ENCODE results near the gene PLXNB3.
"Not testable (repeated sequence)": the region's sequence is repeated elsewhere in the genome, so short reads cannot be mapped to it uniquely, and the experiment has no call there.

PLXNB3 gene

DNA sequence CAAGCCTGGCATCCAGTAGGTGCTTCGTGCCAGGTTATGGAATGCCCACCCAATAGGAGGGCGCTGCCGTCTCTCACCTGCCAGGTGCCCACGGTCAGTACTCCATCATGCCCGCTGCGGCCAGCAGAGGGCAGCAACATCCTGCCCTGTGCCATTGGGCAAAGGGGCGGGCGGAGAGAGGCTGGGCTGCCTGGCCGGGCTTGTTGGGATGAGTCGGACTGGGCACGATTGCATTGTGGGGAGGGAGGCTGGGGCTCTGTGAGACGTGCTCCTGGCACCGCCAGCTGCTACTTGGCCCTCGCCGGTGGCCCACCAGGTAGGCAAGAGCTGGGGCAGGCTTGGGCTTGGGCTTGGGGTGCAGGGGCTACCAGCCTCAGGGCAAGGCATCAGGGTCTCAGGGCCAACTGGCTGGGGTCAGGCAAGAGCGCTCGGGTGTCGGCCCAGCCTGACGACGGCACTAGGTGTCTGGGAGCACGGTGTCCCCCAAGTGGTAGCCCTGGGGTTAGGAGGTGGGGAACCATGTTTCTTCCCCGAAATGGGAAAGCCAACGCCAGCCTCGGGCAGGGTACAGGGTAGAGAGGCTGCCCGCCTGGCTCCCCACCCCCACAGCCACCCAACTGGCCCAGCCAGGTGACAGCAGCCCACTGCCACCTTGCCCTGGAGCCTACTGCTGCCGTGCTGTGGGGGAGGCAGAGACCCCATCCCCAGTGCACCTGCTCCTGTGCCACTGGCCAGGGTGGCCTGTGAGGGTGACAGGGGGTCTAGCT, at the start of gene PLXNB3:
Gene PLXNB3 (plus strand): TSS at position 261 of the 767 bp plus-strand sequence. CDS start 1,287 bp downstream, outside the sequence.
- peak; percentile 15 to 47 for DNase-seq

DNA sequence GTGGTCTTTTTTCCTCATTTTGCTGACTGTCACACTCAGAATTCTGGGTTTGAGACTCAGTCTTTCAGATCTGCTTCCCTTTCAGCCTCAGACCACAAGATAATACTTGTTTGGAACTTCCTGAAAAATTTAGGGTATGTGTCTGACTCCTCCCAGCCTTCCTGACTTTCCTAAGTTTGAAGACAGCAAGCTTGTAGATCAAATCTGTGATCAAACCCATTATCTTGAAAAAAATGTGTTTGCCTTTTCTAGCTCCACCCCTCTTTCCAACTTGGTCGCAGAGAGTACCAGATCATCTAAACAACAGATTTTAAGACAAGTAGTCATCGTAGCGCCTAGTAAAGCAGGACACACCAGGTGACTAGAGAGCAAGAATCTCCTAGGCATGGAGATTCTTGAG, 49.8 kb upstream of the PLXNB3 start:
- no peak for DNase-seq

DNA sequence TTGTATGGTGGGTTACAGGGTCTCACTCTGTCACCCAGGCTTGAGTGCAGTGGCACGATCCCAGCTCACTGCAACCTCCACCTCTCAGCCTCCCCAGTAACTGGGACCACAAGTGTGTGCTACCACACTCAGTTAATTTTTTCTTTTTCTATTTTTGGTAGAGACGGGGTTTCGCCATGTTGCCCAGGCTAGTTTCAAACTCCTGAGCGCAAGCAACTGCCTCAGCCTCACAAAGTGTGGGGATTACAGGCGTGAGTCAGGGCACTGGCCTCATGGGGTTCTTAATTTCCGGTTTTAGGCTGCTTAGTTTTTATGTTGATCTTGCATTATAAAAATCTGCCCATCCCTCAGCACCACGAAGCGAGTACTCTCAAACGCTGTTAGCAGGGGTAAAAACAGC, 46.6 kb upstream of the PLXNB3 start:
- no peak for DNase-seq

DNA sequence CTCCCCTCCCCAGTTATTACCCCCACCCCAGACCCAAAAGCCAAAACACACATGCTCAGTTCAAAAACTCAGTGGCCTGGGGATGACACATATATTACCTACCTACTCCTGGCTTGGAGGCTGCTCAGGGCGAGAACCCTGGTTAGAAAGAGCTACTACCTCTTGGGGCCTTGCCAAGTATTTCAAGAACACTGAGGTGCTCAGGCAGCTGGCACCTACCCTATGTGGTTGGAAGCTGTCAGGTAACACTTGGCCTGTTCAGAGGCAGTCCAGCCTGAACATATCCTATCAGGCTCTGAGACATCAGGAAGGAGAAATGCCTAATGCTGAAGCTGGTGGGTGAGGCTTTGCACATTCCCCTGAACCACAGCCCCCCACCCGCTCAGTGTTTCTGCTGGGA, 44.8 kb upstream of the PLXNB3 start:
- no peak for DNase-seq

DNA sequence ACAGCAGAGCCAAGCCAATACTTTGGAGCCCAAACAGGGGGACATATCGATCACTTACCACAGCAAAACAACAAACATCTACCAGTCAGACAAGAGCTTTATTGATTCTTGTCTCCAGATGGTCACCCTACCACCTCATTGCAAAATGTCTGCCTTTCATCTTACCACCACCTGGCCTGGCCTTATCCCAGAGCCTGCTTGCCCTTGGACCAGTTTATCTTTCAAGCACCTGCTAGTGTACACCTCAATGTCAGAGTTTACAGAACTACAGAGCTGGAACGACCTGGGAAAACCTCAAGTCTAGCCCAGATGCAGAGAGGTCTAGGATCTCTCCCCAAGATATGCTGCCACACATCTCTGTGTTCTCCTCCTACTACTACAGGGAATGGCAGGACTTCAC, 44.3 kb upstream of the PLXNB3 start:
- DNase-seq: no peak

DNA sequence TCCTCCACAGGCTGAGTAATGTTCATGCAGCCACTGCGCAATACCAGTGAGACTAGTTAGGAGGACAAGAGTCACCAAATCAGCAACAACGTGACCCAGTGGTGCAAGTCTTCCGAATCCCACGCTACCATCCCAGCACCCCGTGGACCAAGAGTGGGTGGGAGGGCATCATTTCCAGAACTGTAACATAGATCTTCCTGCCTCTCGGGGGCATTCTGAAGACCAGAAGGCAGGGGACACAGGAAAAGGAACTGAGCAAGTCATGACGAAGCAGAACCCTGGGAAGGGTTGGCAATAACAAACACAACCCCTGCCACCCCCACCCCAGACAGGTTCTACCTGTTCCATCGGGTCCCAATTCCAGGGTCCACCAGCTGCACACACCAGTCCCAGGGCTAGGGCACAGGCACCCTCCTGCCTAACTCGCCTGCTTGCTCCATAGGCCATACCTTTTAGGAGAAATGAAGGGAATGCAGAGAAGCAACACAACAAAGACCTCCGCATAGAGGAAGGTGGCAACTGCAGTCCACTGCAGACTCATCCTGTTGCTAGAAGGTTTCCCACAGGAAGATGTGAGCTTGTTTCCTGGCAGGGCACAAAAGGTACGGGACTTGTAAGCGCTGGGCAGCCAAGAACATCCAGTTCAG, 41.2 kb upstream of the PLXNB3 start:
- peak; percentile 1 for DNase-seq

DNA sequence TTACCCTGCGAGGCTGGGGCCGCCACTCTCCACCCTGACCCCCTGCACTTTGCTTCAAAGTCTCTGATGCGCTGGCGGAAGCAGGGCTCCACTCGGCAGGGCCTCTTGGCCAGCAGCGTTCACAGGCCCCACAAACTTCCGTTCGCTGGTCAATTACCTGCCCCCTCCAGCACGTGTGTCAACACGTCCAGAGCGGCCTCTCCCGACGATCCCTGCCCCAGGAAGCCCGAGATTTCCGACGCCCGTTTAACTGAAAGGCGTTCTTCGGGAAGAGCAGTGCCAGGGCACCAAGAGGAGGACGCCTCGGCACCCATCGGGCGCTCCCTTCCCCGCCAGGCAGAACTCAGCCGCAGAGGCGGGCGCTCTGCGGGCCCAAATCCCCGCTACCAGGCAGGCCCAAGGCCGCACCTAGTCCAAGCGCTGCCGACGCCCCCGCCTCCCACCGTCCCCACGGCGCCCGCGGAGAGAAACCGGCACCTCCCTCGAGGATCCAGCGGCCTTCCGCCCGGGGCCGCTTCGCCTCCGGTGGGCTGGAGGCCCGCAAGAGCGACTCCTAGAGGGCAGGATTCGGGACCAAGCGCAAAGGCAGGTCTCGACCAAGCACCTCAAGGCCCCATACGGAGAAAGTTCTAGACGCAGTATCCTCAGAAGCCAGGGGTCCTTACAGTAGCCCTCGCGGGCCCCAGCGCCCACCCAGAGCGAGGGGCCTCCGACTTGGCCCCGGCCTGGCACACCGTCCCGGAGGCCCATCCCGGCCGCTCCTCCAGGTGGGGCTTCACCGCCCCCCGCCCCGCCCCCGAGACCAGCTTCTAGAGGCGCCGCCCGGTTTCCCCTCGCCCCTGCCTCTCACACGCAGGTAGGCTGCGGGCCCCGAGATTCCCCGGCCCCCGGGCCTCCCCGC, 40.4 kb upstream of the PLXNB3 start:
- DNase-seq: peak in 1 of 2 donors; percentile 14

DNA sequence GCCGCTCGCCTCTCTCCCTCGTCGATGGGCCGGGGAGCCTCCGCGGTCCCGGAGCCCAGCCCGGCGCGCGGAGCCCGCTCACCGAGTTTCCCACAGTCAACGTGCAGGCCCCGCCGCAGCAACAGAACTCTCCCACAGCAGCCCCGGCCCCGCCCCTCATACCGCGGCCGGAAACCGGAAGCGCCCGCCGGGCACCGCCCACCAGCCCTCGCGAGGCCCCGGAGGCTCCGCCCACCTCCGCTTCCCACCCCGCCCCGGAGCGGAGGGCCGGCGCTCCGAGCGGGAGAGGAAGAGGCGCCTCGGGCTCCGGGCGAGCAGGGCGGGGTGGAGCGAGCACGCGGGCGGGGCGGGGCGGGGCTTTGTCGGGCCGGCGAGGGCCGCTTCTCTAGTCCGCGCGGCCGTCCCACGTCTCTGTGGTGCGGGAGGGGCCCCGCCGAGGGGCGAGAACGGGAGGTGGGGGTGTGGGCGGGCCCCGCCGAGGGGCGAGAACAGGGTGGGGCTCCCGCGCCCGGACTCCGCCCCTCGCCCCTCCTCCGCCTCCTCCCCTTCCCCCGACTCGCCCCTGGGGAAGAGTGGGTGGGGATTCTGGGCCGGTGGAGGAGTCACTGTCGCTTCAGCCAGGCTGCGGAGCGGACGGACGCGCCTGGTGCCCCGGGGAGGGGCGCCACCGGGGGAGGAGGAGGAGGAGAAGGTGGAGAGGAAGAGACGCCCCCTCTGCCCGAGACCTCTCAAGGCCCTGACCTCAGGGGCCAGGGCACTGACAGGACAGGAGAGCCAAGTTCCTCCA, 39.6 kb upstream of the PLXNB3 start, which contains the start of the genes ABCD1 and BCAP31:
Gene ABCD1 (plus strand): TSS at position 605 of the 787 bp plus-strand sequence. CDS start 411 bp downstream, outside the sequence.
Gene BCAP31 (minus strand): TSS at position 136 of the 787 bp plus-strand sequence. CDS start 1,143 bp downstream, outside the sequence.
- peak; percentile 62 to 79 for DNase-seq

DNA sequence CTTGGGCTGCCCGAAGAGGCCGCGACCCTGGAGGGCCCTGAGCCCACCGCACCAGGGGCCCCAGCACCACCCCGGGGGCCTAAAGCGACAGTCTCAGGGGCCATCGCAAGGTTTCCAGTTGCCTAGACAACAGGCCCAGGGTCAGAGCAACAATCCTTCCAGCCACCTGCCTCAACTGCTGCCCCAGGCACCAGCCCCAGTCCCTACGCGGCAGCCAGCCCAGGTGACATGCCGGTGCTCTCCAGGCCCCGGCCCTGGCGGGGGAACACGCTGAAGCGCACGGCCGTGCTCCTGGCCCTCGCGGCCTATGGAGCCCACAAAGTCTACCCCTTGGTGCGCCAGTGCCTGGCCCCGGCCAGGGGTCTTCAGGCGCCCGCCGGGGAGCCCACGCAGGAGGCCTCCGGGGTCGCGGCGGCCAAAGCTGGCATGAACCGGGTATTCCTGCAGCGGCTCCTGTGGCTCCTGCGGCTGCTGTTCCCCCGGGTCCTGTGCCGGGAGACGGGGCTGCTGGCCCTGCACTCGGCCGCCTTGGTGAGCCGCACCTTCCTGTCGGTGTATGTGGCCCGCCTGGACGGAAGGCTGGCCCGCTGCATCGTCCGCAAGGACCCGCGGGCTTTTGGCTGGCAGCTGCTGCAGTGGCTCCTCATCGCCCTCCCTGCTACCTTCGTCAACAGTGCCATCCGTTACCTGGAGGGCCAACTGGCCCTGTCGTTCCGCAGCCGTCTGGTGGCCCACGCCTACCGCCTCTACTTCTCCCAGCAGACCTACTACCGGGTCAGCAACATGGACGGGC, 38.8 kb upstream of the PLXNB3 start:
- DNase-seq: no peak

DNA sequence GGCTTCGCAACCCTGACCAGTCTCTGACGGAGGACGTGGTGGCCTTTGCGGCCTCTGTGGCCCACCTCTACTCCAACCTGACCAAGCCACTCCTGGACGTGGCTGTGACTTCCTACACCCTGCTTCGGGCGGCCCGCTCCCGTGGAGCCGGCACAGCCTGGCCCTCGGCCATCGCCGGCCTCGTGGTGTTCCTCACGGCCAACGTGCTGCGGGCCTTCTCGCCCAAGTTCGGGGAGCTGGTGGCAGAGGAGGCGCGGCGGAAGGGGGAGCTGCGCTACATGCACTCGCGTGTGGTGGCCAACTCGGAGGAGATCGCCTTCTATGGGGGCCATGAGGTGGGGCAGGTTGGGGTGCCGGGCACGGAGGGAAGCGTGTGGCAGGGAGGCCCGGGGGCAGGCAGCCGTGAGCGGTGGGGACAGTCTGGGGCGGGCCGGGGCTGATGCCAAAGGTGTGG, 38.2 kb upstream of the PLXNB3 start:
- DNase-seq: no peak

DNA sequence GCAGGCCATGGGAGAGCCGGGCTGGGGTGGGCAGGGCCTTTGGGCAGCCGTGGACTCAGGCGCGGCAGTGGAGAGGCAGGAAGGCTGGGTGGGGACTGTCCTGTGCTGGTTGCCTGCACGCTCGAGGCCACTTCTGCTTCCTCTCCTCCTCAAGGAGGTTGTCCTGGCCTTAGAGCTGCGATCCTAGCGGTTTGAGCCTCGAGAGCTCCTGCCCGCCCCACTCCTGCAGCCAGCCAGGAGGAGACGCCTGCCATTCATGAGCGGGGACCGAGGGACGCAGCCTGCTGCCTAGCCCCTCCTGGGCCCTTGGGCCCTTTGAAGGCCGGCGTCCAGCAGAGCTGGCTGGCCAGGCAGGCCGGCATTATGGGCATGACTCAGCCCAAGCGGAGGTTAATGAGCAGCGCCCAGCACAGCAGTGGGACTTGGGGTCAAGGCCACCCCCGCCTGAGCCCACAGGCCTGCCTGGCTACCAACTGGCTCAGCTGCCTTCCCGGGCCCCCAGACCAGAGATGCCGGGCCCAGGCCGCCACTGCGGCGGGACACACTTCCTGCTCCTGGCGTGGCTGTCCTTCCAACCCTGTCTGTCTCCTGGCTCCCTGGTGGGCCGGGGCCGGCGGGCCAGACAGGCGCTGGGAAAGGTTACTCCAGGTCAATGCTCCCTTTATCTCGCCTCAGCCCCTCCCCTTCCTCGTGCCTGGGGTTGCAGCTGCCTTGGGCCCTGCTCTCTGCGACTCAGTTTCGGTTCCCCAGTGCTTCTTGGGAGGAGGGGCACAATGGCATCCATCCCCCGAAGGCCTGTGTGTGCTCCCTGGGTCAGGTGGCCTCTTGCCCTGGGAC, 37.5 kb upstream of the PLXNB3 start:
- peak; percentile 28 to 44 for DNase-seq

DNA sequence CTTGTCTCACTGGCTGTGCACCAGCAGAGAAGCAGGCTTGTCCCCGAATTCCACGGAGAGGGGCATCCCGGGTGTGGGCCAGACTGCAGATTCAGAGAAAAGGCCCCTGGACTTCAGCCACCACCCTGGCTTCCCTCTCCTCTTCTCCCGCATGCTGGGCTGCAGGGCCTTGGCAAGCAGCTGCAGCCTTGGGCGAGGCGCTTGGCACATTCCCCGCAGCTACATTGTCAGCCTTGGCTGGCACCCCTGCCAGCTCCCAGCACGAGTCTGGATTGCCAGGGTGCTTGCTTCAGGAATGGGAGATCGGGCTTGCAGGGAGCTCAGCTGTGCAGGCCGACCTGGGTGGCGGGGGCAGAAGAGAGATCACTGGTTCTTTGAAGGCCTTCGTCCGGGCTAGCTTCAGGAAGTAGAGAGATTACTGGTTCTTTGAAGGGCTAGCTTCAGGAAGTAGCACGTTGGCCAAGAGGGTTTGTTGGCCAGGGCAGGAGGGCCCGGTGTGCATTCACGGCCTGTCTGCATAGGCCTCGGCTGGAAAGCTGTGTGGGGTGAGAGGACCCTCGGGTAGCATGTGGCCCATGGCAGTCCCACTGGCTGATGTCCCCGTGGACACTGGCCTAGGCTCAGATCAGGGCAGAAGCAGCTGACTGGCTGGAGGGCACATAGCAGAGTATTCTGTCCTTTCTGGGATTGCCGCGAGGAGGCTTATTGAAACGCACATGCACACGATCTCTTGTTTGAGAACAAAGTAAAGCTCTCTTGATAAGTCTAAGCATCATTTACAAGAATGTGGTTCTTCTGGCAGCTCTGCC, 36.7 kb upstream of the PLXNB3 start:
- DNase-seq: no peak

DNA sequence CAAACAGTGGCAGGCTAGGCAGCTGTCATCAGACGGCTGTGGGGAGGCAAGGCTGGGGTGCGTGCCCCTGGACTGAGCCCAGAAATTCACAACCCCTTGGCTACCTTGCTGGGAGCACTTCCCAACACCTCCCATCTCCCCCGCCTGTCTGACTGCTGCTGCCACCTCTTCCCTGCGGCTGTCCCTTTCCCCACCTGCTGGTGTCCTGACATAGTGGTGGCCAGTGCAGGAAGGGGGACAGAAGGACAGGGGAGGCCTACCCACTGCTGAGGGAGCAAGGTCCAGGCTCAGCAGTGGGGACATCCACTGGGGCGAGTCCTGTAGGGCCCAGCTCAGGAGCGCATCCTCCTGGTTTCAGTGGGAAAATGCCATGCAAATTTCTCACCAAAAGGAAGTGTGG, 36.0 kb upstream of the PLXNB3 start:
- DNase-seq: no peak

DNA sequence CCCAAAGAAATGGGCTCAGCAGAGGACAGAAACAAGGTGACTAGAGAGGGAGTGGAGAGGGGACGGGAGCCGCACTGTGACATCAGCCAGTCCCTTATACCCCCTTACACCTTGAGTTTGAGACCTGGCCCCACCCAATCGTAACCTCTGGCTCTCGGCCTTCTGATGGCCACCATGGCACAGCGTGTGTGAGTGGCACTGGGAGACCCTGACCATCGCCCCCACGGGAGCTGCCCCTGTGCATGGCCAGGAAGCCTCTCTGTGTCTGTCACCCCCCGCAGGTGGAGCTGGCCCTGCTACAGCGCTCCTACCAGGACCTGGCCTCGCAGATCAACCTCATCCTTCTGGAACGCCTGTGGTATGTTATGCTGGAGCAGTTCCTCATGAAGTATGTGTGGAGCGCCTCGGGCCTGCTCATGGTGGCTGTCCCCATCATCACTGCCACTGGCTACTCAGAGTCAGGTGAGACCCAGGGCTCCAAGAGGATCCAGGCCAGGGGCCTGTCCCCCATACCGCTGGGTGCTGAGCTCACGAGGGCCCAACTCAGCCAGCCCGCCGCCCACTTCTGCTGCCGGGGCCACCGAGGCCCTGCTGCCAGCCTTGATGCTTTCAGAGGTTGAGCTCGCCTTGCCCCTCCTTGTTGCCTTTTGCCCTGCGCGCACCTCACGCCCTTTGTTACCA, 35.0 kb upstream of the PLXNB3 start:
- DNase-seq: no peak

DNA sequence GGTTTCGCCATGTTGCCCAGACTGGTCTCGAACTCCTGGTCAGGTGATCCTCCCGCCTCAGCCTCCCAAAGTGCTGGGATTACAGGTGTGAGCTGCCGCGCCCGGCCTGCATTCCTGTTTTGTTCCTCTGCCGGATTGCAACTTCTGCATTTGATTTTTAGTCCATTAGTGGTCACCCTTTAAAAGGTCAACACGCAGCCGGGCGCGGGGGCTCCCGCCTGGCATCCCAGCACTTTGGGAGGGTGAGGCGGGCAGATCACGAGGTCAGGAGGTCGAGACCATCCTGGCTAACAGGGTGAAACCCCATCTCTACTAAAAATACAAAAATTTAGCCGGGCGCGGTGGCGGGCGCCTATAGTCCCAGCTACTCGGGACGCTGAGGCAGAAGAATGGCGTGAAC, 33.9 kb upstream of the PLXNB3 start:
- DNase-seq: not testable (repeated sequence)

DNA sequence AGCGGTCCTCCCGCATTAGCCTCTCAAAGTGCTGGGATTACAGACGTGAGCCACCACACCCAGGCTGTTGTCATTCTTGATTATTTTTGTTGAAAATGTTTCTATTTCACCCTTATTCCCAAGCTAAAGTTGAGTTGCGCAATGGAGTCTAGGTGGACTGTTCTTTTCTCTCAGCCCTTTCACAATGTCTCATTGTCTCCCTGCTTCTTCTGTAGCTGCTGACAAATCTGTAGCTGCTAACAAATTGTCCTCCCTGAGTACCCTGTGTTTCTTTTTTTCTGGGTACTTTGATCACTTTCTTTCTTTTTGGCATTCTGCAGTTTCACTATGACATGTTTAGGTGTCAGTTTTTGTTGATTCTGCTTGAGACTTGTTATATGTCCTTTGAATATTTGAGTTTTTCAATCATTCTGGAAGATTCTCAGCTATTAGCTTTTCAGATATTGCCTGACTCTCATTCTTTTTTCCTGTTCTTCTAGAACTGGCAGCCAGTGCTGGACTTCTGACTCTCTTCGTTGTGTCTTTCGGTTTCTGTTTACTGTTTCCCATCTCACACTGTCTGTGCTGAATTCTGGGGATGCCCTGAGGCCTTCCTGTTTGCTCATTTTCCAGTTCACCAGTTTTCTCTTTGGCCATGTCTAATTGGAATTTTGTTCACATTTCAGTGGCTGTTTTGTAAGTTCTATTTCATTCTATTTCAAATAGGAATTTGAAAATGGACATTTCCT, 32.8 kb upstream of the PLXNB3 start:
- no peak for DNase-seq

DNA sequence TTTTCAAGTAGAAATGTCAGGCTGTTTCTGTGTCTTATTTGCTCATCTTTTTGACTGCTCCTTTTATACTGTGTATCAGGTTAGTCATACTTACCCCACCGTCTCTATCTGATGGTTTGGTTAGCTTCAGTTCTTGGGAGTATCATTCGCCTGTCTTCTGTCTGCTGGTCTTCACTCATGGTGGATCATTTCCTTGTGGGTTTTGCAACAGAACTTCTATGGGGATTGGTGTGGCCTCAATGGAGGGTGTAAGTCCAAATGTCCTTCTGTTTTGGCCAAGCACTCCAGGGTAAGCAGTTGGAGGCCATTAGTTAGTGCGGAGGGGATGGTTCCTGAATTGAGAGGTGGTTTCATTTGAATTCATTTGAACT, 32.2 kb upstream of the PLXNB3 start:
- DNase-seq: no peak

DNA sequence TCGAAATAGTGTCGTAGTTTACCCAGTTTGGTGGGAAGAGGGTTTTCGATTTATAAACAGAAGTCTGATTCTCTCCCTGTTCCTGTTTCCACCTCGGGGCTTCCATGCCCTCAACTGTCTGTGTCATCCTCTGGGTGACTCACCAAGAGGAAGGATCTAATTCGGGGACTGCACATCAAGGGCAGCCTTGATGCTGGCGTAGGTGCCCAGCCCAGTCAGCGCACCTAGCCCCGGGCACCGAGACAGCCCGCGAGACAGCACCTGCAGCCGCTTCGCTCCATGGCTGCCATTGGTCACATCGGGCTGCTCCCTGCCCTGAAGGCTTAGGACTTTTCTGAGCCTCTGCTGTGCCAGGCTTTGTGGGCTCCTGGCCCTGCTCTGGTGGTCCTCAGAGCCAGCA, 31.6 kb upstream of the PLXNB3 start:
- peak; percentile 1 to 8 for DNase-seq

Data from bone marrow (tissue), 2 donors.